ENCODE results near the gene BASP1. TPM values are rescaled to one million over a fixed set of nuclear protein-coding genes. Genes with fewer than 3 reads are reported as not detected.

The BASP1 gene
- total RNA-seq, 3 donors from 2014 or later, result 19.9 to 50.1 (median 34.9) TPM

- Histone ChIP-seq H3K27me3 (no peaks in the 10 kb centered on the region), H3K9me3 (no peaks in the 10 kb centered on the region), H3K36me3 (no peaks in the 10 kb centered on the region), H3K27ac (no peak overlapping the region), H3K4me3 (no peak overlapping the region), H3K4me1 (no peaks in the 10 kb centered on the region)
- TF ChIP-seq POLR2AphosphoS5 (IDR thresholded peaks at IDR 0.05) (no peak), CTCF (IDR thresholded peaks at IDR 0.05) (no peak), POLR2A (IDR thresholded peaks at IDR 0.05) (no peak)
- no peak for DNase-seq (ENCODE audit: low spot score in 2 of 2)
- intact Hi-C loops (cut with DNase I; ENCODE audit: low total_unique reads), result no loop called here
Measured at GRCh38 chr5:17295671-17296070, 78.2 kb downstream of the BASP1 start.

GRCh38 chr5:17302106-17302505 lies 84.7 kb downstream of the BASP1 start:
- H3K27me3 ChIP-seq, result no peaks in the 10 kb centered on the region
- H3K27ac ChIP-seq, result no peak overlapping the region
- no peaks in the 10 kb centered on the region for H3K9me3 ChIP-seq
- no peak overlapping the region for H3K4me3 ChIP-seq
- TF ChIP-seq POLR2AphosphoS5 (IDR thresholded peaks at IDR 0.05) (no peak), POLR2A (IDR thresholded peaks at IDR 0.05) (no peak), CTCF (IDR thresholded peaks at IDR 0.05) (no peak)
- intact Hi-C loops (cut with DNase I; ENCODE audit: low total_unique reads), result no loop called here
- DNase-seq (ENCODE audit: low spot score in 2 of 2), result no peak
- H3K4me1 ChIP-seq, result no peaks in the 10 kb centered on the region
- no peaks in the 10 kb centered on the region for H3K36me3 ChIP-seq

- Histone ChIP-seq H3K9me3 (no peaks in the 10 kb centered on the region), H3K36me3 (no peaks in the 10 kb centered on the region), H3K4me3 (no peak overlapping the region), H3K27ac (no peak overlapping the region), H3K27me3 (no peaks in the 10 kb centered on the region), H3K4me1 (no peaks in the 10 kb centered on the region)
- TF ChIP-seq POLR2A (IDR thresholded peaks at IDR 0.05) (no peak), CTCF (IDR thresholded peaks at IDR 0.05) (no peak), POLR2AphosphoS5 (IDR thresholded peaks at IDR 0.05) (no peak)
- no peak for DNase-seq (ENCODE audit: low spot score in 2 of 2)
- intact Hi-C loops (cut with DNase I; ENCODE audit: low total_unique reads), result no loop called here
Measured at GRCh38 chr5:17302604-17303003, 85.2 kb downstream of the BASP1 start.

- TF ChIP-seq CTCF (IDR thresholded peaks at IDR 0.05), result no peak
- TF ChIP-seq POLR2A (IDR thresholded peaks at IDR 0.05), result no peak
- no peak for TF ChIP-seq POLR2AphosphoS5 (IDR thresholded peaks at IDR 0.05)
- Histone ChIP-seq H3K27ac (no peak overlapping the region), H3K4me3 (no peak overlapping the region), H3K27me3 (no peaks in the 10 kb centered on the region), H3K36me3 (no peaks in the 10 kb centered on the region), H3K4me1 (no peaks in the 10 kb centered on the region), H3K9me3 (no peaks in the 10 kb centered on the region)
- intact Hi-C loops (cut with DNase I; ENCODE audit: low total_unique reads), result no loop called here
- DNase-seq (ENCODE audit: low spot score in 2 of 2), result no peak
Measured at GRCh38 chr5:17304282-17304681, 86.9 kb downstream of the BASP1 start.

- Histone ChIP-seq H3K27ac (no peak overlapping the region), H3K9me3 (no peaks in the 10 kb centered on the region), H3K4me1 (no peaks in the 10 kb centered on the region), H3K27me3 (no peaks in the 10 kb centered on the region), H3K4me3 (no peak overlapping the region), H3K36me3 (no peaks in the 10 kb centered on the region)
- no peak for DNase-seq (ENCODE audit: low spot score in 2 of 2)
- intact Hi-C loops (cut with DNase I; ENCODE audit: low total_unique reads), result no loop called here
- TF ChIP-seq POLR2AphosphoS5 (IDR thresholded peaks at IDR 0.05) (no peak), POLR2A (IDR thresholded peaks at IDR 0.05) (no peak), CTCF (IDR thresholded peaks at IDR 0.05) (no peak)
Measured at GRCh38 chr5:17305017-17305416, 87.6 kb downstream of the BASP1 start.
